ENCODE measurements around the gene NDST1. TPM values are rescaled to one million over a fixed set of nuclear protein-coding genes. Genes with fewer than 3 reads are reported as not detected.

The NDST1 gene
- total RNA-seq, 2 experiments from 2014 or later: 1.1 to 1.6 TPM

- Mint-ChIP-seq H3K27ac (no peak overlapping the region), H3K4me1 (ENCODE audit: low read depth) (no peaks in the 10 kb centered on the region), H3K27me3 (peaks cover 4% of the 10 kb centered on the region), H3K9me3 (no peaks in the 10 kb centered on the region), H3K4me3 (no peak overlapping the region), H3K36me3 (ENCODE audit: low read depth) (no peaks in the 10 kb centered on the region)
- intact Hi-C loops (cut with DNase I, micrococcal nuclease): no loop called here
- no peaks in the 10 kb centered on the region for H3K4me1 ChIP-seq (ENCODE audit: insufficient read depth, low read length)
- H3K4me3 ChIP-seq (ENCODE audit: low read length): no peak overlapping the region
- ATAC-seq (ENCODE audit: poor library complexity) (no peak), DNase-seq (no peak)
- H3K9me3 ChIP-seq (ENCODE audit: control insufficient read depth in 1 of 2, insufficient read depth in 1 of 2, low read length in 2 of 2): no peaks in the 10 kb centered on the region
- TF ChIP-seq CTCF (IDR thresholded peaks at IDR 0.05): no peak
- no peak overlapping the region for H3K27ac ChIP-seq (ENCODE audit: low read depth in 1 of 2, low read length in 2 of 2)
- no peaks in the 10 kb centered on the region for H3K27me3 ChIP-seq (ENCODE audit: control insufficient read depth in 1 of 2, insufficient read depth in 2 of 2, low read length in 2 of 2)
- POLR2A ChIA-PET: no interaction called here
- no peaks in the 10 kb centered on the region for H3K36me3 ChIP-seq (ENCODE audit: insufficient read depth, low read length)
- CTCF ChIA-PET: no interaction called here
Measured at GRCh38 chr5:150600616-150601490, 92.9 kb downstream of the NDST1 start.

DNA sequence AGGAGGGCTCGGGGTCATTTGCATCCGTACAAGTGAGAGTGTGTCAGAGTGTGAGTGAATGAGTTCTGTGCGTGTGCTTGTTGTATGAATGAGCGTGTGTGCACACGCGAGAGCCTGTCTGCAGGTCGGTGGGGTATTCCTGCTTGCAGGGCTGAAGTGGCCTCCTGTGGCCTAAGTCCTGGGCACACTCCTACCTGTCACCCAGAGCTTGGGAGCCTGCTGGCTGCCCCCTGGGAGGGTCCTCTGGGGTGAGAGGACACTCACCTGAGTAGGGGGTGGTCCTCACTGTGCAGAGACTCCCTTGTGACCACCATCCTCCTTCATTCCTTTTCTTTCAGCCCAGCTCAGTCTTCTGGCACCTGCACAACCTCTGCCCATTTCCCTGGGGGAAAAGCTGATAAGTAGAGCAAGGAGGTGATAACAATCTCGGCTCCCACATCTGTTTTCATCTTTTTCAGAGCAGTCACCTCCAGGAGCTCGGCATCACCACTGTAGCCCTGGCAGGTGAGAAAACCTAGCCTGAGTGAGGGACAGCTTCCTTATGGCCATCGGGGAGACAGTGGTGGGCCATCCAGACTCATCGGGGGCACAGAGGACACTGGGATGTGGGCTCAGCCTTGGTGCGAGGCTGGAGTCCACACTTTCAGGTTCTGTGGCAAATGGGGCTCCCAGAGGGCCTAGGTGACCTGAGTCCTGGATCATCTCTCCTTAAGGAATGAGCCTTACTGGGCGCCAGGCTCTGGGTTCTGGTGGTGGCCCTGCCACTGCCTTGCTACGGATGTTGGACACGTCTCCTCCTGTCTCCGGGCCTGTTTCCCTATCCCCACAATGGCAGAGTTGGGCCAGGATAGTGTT, 93.8 kb downstream of the NDST1 start:
- H3K9me3 ChIP-seq (ENCODE audit: control insufficient read depth in 1 of 2, insufficient read depth in 1 of 2, low read length in 2 of 2): no peaks in the 10 kb centered on the region
- no peak overlapping the region for H3K27ac ChIP-seq (ENCODE audit: low read depth in 1 of 2, low read length in 2 of 2)
- Mint-ChIP-seq H3K36me3 (ENCODE audit: low read depth) (no peaks in the 10 kb centered on the region), H3K4me3 (no peak overlapping the region), H3K27me3 (peaks cover 4% of the 10 kb centered on the region), H3K27ac (no peak overlapping the region), H3K9me3 (no peaks in the 10 kb centered on the region), H3K4me1 (ENCODE audit: low read depth) (no peaks in the 10 kb centered on the region)
- DNase-seq: no peak
- ChIA-PET POLR2A (no interaction called here), CTCF (no interaction called here)
- no peak overlapping the region for H3K4me3 ChIP-seq (ENCODE audit: low read length)
- H3K4me1 ChIP-seq (ENCODE audit: insufficient read depth, low read length): no peaks in the 10 kb centered on the region
- intact Hi-C loops (cut with DNase I, micrococcal nuclease): no loop called here
- no peak for ATAC-seq (ENCODE audit: poor library complexity)
- no peaks in the 10 kb centered on the region for H3K27me3 ChIP-seq (ENCODE audit: control insufficient read depth in 1 of 2, insufficient read depth in 2 of 2, low read length in 2 of 2)
- no peaks in the 10 kb centered on the region for H3K36me3 ChIP-seq (ENCODE audit: insufficient read depth, low read length)
- no peak for TF ChIP-seq CTCF (IDR thresholded peaks at IDR 0.05)

DNA sequence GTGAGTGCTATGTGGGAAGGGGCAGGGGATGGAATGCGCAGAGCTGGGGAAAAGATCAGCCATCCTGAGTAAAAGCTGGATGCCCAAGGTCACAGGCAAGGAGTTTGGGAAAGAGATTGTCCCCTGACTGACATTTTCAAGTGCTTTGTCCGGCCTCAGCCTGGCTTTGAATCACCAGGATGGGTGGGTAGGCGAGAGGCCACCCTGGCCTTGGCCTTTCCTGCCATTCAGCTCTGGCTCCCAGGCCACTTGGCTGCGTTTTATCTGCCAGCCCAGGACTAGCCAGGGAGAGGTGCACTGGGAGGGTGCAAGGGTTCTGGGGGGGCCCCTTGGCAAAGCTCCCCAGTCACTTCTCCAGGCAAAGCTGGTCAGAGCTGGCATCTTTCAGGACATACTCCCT, 95.1 kb downstream of the NDST1 start:
- Histone ChIP-seq H3K4me1 (ENCODE audit: insufficient read depth, low read length) (no peaks in the 10 kb centered on the region), H3K27me3 (ENCODE audit: control insufficient read depth in 1 of 2, insufficient read depth in 2 of 2, low read length in 2 of 2) (no peaks in the 10 kb centered on the region), H3K36me3 (ENCODE audit: insufficient read depth, low read length) (no peaks in the 10 kb centered on the region), H3K9me3 (ENCODE audit: control insufficient read depth in 1 of 2, insufficient read depth in 1 of 2, low read length in 2 of 2) (no peaks in the 10 kb centered on the region), H3K27ac (ENCODE audit: low read depth in 1 of 2, low read length in 2 of 2) (no peak overlapping the region), H3K4me3 (ENCODE audit: low read length) (no peak overlapping the region)
- no peak overlapping the region for H3K4me3 Mint-ChIP-seq
- H3K27ac Mint-ChIP-seq: no peak overlapping the region
- intact Hi-C loops (cut with DNase I, micrococcal nuclease): no loop called here
- H3K9me3 Mint-ChIP-seq: no peaks in the 10 kb centered on the region
- DNase-seq: no peak
- TF ChIP-seq CTCF (IDR thresholded peaks at IDR 0.05): no peak
- H3K4me1 Mint-ChIP-seq (ENCODE audit: low read depth): no peaks in the 10 kb centered on the region
- POLR2A ChIA-PET: no interaction called here
- H3K27me3 Mint-ChIP-seq: peaks cover 4% of the 10 kb centered on the region
- H3K36me3 Mint-ChIP-seq (ENCODE audit: low read depth): no peaks in the 10 kb centered on the region
- CTCF ChIA-PET: no interaction called here
- no peak for ATAC-seq (ENCODE audit: poor library complexity)

All from CD4-positive, alpha-beta T cell (primary cell).